Activated CD4-positive, CD25-positive, alpha-beta regulatory T cell treated with anti-CD3 and anti-CD28 coated beads, Interleukin-2, amount 50 U/mL, for 72 hours (primary cell): ENCODE data around the gene MAL.
A peak's percentile ranks its signal among the peaks of the same experiment; 100 is the strongest.

Experiments used
- DNase-seq: peaks from one replicate; pipeline ENCODE4 v3.0.0; 2021

Gene MAL

GRCh38 chr2:94996305-94997100 lies 29.0 kb upstream of the MAL start:
- DNase-seq = peak; percentile 4

GRCh38 chr2:94997981-94998930 lies 27.3 kb upstream of the MAL start:
- peak; percentile 24 for DNase-seq

- peak; percentile 15 for DNase-seq
These were observed 26.1 kb upstream of the MAL start for GRCh38 chr2:94999431-94999883.

- no peak for DNase-seq
These were observed 24.4 kb upstream of the MAL start for GRCh38 chr2:95001051-95001562.

- no peak for DNase-seq
These were observed 23.8 kb upstream of the MAL start for GRCh38 chr2:95001701-95002100.

GRCh38 chr2:95002498-95002897 lies 23.0 kb upstream of the MAL start:
- no peak for DNase-seq

GRCh38 chr2:95004287-95004686 lies 21.2 kb upstream of the MAL start:
- DNase-seq = no peak

GRCh38 chr2:95004711-95005110 lies 20.8 kb upstream of the MAL start:
- no peak for DNase-seq

GRCh38 chr2:95005726-95006125 lies 19.8 kb upstream of the MAL start:
- no peak for DNase-seq

- no peak for DNase-seq
These were observed 18.9 kb upstream of the MAL start for GRCh38 chr2:95006588-95006987.

- no peak for DNase-seq
These were observed 18.4 kb upstream of the MAL start for GRCh38 chr2:95007031-95007609.

- no peak for DNase-seq
These were observed 17.7 kb upstream of the MAL start for GRCh38 chr2:95007822-95008221.

- no peak for DNase-seq
These were observed 17.2 kb upstream of the MAL start for GRCh38 chr2:95008306-95008705.

GRCh38 chr2:95008996-95009395 lies 16.5 kb upstream of the MAL start:
- no peak for DNase-seq

- no peak for DNase-seq
These were observed 16.1 kb upstream of the MAL start for GRCh38 chr2:95009412-95009811.

- DNase-seq = no peak
These were observed 15.4 kb upstream of the MAL start for GRCh38 chr2:95010126-95010525.

- no peak for DNase-seq
These were observed 14.8 kb upstream of the MAL start for GRCh38 chr2:95010718-95011117.

GRCh38 chr2:95012881-95013550 lies 12.5 kb upstream of the MAL start:
- DNase-seq = no peak

- DNase-seq = no peak
These were observed 11.8 kb upstream of the MAL start for GRCh38 chr2:95013726-95014125.

- no peak for DNase-seq
These were observed 11.3 kb upstream of the MAL start for GRCh38 chr2:95014126-95014708.

- DNase-seq = no peak
These were observed 10.1 kb upstream of the MAL start for GRCh38 chr2:95015261-95015912.

GRCh38 chr2:95016616-95017015 lies 8.9 kb upstream of the MAL start:
- DNase-seq = no peak
